ENCODE measurements around the gene SSUH2.
A peak's percentile ranks its signal among the peaks of the same experiment; 100 is the strongest.

Gene SSUH2

GRCh38 chr3:8610951-8611350 lies 33.6 kb downstream of the SSUH2 start:
- DNase-seq = no peak

- DNase-seq = no peak
Measured at GRCh38 chr3:8608791-8609467, 35.7 kb downstream of the SSUH2 start.

GRCh38 chr3:8608041-8608790 lies 36.4 kb downstream of the SSUH2 start:
- DNase-seq = no peak

- peak; percentile 33 for DNase-seq
Measured at GRCh38 chr3:8607234-8608040, 37.2 kb downstream of the SSUH2 start.

GRCh38 chr3:8606701-8607231 lies 37.8 kb downstream of the SSUH2 start:
- DNase-seq = no peak

GRCh38 chr3:8604988-8605387 lies 39.6 kb downstream of the SSUH2 start:
- DNase-seq = no peak

- DNase-seq = no peak
Measured at GRCh38 chr3:8604006-8604405, 40.6 kb downstream of the SSUH2 start.

- no peak for DNase-seq
Measured at GRCh38 chr3:8603115-8603710, 41.4 kb downstream of the SSUH2 start.

GRCh38 chr3:8600457-8600856 lies 44.1 kb downstream of the SSUH2 start:
- DNase-seq = no peak

- no peak for DNase-seq
Measured at GRCh38 chr3:8599146-8599545, 45.5 kb downstream of the SSUH2 start.

- no peak for DNase-seq
Measured at GRCh38 chr3:8597219-8597853, 47.3 kb downstream of the SSUH2 start.

- no peak for DNase-seq
Measured at GRCh38 chr3:8596321-8597218, 48.0 kb downstream of the SSUH2 start.

- no peak for DNase-seq
Measured at GRCh38 chr3:8595695-8596115, 48.9 kb downstream of the SSUH2 start.

GRCh38 chr3:8595252-8595651 lies 49.3 kb downstream of the SSUH2 start:
- DNase-seq = no peak

- no peak for DNase-seq
Measured at GRCh38 chr3:8593021-8593827, 51.4 kb downstream of the SSUH2 start.

GRCh38 chr3:8589880-8590556 lies 54.6 kb downstream of the SSUH2 start:
- no peak for DNase-seq

- DNase-seq = no peak
Measured at GRCh38 chr3:8584661-8585060, 59.9 kb downstream of the SSUH2 start.

- DNase-seq = no peak
Measured at GRCh38 chr3:8581806-8582445, 62.7 kb downstream of the SSUH2 start.

- DNase-seq = no peak
Measured at GRCh38 chr3:8581373-8581772, 63.2 kb downstream of the SSUH2 start.

All from right kidney (tissue), 1 donor.